Body of pancreas (tissue), 4 donors: Measurements from ENCODE around the gene TPD52L1.

Experiments
- POLR2A ChIP-seq, 3 donors: fragments of 450-650 bp; IDR thresholded peaks; one replicate each; pipeline ENCODE4 v1.6.1; 2016; ENCODE audit warnings: antibody characterized with exemption in 3 of 3, mild to moderate bottlenecking in 2 of 3
- TF ChIP-seq, protein P1 (sequence below), 7 experiments: fragments of 450-650 bp in 4 of 7; fragments of 200-600 bp in 3 of 7; sonication (generic) in 3 of 7; IDR thresholded peaks; one replicate each; pipeline ENCODE4 v1.5.1; 2016 to 2019; ENCODE audit warnings: antibody characterized with exemption in 7 of 7

DNA sequence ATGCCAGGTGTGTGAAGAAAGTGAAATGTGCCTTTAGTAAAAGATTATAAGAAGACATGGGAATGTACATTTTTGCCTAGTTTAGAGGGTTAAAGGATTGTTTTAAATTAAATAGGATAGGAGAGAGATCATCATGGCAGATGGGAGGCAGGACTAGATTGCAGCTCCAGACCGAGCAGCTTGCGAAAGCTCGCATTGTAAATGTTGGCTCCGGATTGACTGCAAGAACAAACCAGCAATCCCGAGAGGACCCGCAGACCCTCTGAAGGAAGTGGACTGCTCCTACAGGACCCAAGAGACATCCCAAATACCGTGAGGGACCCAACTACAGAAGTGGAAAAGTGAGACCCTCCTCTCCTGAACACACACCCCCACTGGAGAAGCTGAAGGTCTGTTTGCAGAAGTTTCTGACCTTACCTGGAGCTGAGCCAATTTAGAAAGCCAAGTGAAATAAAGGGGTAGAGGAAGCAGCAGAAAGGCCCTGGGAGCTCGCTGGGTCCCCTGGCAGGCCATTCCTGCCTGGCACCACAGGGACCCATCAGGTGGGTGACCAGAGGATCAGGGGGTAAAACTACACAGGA lies 30.0 kb upstream of the TPD52L1 start:
- TF ChIP-seq, protein P1, sequence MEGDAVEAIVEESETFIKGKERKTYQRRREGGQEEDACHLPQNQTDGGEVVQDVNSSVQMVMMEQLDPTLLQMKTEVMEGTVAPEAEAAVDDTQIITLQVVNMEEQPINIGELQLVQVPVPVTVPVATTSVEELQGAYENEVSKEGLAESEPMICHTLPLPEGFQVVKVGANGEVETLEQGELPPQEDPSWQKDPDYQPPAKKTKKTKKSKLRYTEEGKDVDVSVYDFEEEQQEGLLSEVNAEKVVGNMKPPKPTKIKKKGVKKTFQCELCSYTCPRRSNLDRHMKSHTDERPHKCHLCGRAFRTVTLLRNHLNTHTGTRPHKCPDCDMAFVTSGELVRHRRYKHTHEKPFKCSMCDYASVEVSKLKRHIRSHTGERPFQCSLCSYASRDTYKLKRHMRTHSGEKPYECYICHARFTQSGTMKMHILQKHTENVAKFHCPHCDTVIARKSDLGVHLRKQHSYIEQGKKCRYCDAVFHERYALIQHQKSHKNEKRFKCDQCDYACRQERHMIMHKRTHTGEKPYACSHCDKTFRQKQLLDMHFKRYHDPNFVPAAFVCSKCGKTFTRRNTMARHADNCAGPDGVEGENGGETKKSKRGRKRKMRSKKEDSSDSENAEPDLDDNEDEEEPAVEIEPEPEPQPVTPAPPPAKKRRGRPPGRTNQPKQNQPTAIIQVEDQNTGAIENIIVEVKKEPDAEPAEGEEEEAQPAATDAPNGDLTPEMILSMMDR (IDR thresholded peaks at IDR 0.05): no peak
- TF ChIP-seq POLR2A (IDR thresholded peaks at IDR 0.05): no peak
